ENCODE measurements around the gene KCNE3.

- TF ChIP-seq, protein P1, sequence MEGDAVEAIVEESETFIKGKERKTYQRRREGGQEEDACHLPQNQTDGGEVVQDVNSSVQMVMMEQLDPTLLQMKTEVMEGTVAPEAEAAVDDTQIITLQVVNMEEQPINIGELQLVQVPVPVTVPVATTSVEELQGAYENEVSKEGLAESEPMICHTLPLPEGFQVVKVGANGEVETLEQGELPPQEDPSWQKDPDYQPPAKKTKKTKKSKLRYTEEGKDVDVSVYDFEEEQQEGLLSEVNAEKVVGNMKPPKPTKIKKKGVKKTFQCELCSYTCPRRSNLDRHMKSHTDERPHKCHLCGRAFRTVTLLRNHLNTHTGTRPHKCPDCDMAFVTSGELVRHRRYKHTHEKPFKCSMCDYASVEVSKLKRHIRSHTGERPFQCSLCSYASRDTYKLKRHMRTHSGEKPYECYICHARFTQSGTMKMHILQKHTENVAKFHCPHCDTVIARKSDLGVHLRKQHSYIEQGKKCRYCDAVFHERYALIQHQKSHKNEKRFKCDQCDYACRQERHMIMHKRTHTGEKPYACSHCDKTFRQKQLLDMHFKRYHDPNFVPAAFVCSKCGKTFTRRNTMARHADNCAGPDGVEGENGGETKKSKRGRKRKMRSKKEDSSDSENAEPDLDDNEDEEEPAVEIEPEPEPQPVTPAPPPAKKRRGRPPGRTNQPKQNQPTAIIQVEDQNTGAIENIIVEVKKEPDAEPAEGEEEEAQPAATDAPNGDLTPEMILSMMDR (IDR thresholded peaks at IDR 0.05 in 2 of 3, conservative IDR thresholded peaks at IDR 0.05 in 1 of 3; ENCODE audit: borderline replicate concordance in 1 of 3, insufficient read depth in 1 of 3, low read depth in 2 of 3, low read length in 2 of 3): no peak
- no peak for TF ChIP-seq SIN3A (IDR thresholded peaks at IDR 0.05; ENCODE audit: low read depth)
- TF ChIP-seq RAD21 (IDR thresholded peaks at IDR 0.05; ENCODE audit: low read depth): no peak
- no peak for TF ChIP-seq CBX3 (IDR thresholded peaks at IDR 0.05; ENCODE audit: low read depth)
- no peak for TF ChIP-seq EZH2phosphoT487 (IDR thresholded peaks at IDR 0.05; ENCODE audit: borderline replicate concordance)
These were observed 20.8 kb downstream of the KCNE3 start for GRCh38 chr11:74446532-74446938.

Measured in HCT116 (cell line).